GM13977 (cell line): ENCODE measurements around the gene STRA6.

Experiments
- DNase-seq: peaks from one replicate; pipeline ENCODE4 v3.0.0; 2012; ENCODE audit warnings: low spot score
- in situ Hi-C: fragments of 300-500 bp; cut with MboI; formaldehyde crosslinking; loops from one replicate; pipeline ENCODE4 v1.12.0; 2022; ENCODE audit warnings: low sequenced_read_pairs, low pct_unique_long_range_greater_than_20kb, mixed read lengths, inconsistent platforms; ENCODE audit not compliant: unreplicated experiment
- TF ChIP-seq, protein P1 (sequence below): IDR thresholded peaks from 2 replicates; pipeline ENCODE4 v1.5.1; 2012; ENCODE audit warnings: mild to moderate bottlenecking, control low read depth; ENCODE audit not compliant: insufficient read depth; ENCODE audit errors: extremely low read depth, missing control alignments

Gene STRA6

GRCh38 chr15:74243431-74243830 is 40.8 kb upstream of the STRA6 start:
- DNase-seq, result no peak
- TF ChIP-seq, protein P1, sequence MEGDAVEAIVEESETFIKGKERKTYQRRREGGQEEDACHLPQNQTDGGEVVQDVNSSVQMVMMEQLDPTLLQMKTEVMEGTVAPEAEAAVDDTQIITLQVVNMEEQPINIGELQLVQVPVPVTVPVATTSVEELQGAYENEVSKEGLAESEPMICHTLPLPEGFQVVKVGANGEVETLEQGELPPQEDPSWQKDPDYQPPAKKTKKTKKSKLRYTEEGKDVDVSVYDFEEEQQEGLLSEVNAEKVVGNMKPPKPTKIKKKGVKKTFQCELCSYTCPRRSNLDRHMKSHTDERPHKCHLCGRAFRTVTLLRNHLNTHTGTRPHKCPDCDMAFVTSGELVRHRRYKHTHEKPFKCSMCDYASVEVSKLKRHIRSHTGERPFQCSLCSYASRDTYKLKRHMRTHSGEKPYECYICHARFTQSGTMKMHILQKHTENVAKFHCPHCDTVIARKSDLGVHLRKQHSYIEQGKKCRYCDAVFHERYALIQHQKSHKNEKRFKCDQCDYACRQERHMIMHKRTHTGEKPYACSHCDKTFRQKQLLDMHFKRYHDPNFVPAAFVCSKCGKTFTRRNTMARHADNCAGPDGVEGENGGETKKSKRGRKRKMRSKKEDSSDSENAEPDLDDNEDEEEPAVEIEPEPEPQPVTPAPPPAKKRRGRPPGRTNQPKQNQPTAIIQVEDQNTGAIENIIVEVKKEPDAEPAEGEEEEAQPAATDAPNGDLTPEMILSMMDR, result no peak
- in situ Hi-C loops, result no loop called here

- no peak for DNase-seq
- in situ Hi-C loops, result no loop called here
- TF ChIP-seq, protein P1, result no peak
Observed at GRCh38 chr15:74242441-74243185, 40.0 kb upstream of the STRA6 start.

DNA sequence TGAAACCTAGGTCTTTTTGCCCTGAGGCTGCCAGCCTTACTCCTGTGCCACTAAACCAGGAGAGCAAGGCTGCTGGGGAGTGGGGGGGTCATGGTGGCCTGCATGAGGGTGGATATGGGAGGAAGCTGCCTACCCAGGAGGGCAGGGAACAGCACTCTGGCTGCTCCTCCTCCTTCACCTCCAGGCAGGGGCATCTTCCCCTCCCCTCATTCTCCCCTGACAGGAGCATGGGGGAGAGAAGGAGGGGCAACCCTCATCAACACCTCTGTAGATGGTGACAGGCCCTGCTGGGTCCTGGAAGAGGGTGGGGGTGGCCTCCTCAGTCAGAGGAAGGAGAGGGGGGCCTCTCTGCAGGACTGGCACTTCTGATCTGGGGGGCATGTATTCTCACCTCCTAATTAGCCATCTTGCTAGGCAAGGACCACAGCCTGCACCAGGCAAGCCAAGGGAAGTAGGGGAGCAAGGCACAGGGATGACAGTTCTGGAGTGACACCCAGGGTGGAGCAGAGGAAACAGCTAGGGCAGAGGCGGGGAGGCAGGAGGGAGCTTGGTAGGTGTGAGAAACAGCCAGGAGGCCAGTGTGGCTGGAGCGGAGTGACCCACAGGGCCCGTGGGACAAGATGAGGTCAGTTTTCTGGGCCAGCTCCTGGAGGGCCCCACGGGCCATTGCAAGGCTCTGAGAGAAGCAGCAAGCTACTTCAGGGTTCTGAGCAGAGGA is 38.5 kb upstream of the STRA6 start:
- no peak for DNase-seq
- in situ Hi-C loops, result no loop called here
- TF ChIP-seq, protein P1, result no peak

GRCh38 chr15:74240002-74240568 is 37.5 kb upstream of the STRA6 start:
- in situ Hi-C loops, result no loop called here
- DNase-seq, result no peak
- TF ChIP-seq, protein P1, result no peak

- TF ChIP-seq, protein P1, result no peak
- in situ Hi-C loops, result no loop called here
- DNase-seq, result no peak
Observed at GRCh38 chr15:74239051-74239705, 36.6 kb upstream of the STRA6 start.

DNA sequence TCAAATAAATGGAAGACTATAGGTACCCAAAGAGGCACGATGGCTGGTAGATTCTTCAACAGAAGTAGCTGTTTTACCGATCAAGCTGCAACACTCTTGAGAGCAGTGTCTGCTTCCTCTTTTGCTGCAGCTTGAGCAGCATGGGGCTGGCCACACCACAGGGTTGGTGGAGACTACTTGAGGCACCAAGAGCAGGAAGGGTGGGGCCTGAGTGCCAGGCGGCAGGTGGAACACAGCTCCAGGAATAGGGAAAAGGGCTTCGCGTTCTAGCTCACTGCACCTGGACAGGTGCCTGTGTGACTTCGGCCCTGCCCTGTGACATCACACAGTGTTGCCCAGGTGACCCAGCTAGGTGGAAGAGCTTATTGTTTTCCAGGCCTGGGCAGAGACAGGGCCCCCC is 33.4 kb upstream of the STRA6 start, which contains the start of gene CCDC33:
TSS of gene CCDC33 (plus strand) at position 365 of the 400 bp plus-strand sequence. CDS start 394 bp downstream, outside the sequence.
- in situ Hi-C loops, result no loop called here
- DNase-seq, result peak; percentile 64
- TF ChIP-seq, protein P1, result no peak
